GM23338 (cell line): ENCODE data around the gene BRI3.

ENCODE experiments used
- CTCF ChIP-seq, 2 experiments: fragments of 200-600 bp in 1 of 2; sonication (generic) in 1 of 2; conservative IDR thresholded peaks; 2 replicates each; pipeline versions ENCODE4 v1.5.1 to v1.6.1; 2016 to 2017; ENCODE audit warnings: antibody characterized with exemption in 2 of 2, low read depth in 2 of 2, mild to moderate bottlenecking in 2 of 2, moderate library complexity in 1 of 2
- EZH2phosphoT487 ChIP-seq: fragments of 200-600 bp; sonication (generic); IDR thresholded peaks from one replicate; pipeline ENCODE4 v1.8.1; 2018; ENCODE audit warnings: antibody characterized with exemption; ENCODE audit not compliant: unreplicated experiment
- POLR2AphosphoS5 ChIP-seq: IDR thresholded peaks from 2 replicates; pipeline ENCODE4 v1.6.1; 2016; ENCODE audit warnings: antibody characterized with exemption, low read depth

- TF ChIP-seq POLR2AphosphoS5 (no peak), CTCF (conservative IDR thresholded peaks at IDR 0.05; ENCODE audit: low read depth in 2 of 2) (no peak), EZH2phosphoT487 (no peak)
Measured at GRCh38 chr7:98257701-98258100, 23.8 kb upstream of the BRI3 start.
